Transverse colon (tissue), 4 donors: Measurements from ENCODE around the gene MESD.

ENCODE experiments used
- EP300 ChIP-seq: sonication (generic); formaldehyde crosslinking; IDR thresholded peaks from one replicate; pipeline ENCODE4 v1.6.1; 2017; ENCODE audit warnings: antibody characterized with exemption, low read depth
- POLR2A ChIP-seq: fragments of 450-650 bp; IDR thresholded peaks from one replicate; pipeline ENCODE4 v1.6.1; 2016; ENCODE audit warnings: antibody characterized with exemption, mild to moderate bottlenecking, moderate library complexity
- POLR2AphosphoS5 ChIP-seq, 3 donors: sonication (generic); formaldehyde crosslinking; IDR thresholded peaks; one replicate each; pipeline ENCODE4 v1.6.1; 2016; ENCODE audit warnings: antibody characterized with exemption in 3 of 3
- TF ChIP-seq, protein P1 (sequence below), 5 experiments: fragments of 200-600 bp in 3 of 5; fragments of 450-650 bp in 2 of 5; sonication (generic) in 3 of 5; IDR thresholded peaks; 1 replicate in 2 of 5; 2 replicates in 3 of 5; pipeline ENCODE4 v1.5.1; 2016 to 2017; ENCODE audit warnings: antibody characterized with exemption in 5 of 5, inconsistent platforms in 3 of 5, mild to moderate bottlenecking in 2 of 5, moderate library complexity in 1 of 5

DNA sequence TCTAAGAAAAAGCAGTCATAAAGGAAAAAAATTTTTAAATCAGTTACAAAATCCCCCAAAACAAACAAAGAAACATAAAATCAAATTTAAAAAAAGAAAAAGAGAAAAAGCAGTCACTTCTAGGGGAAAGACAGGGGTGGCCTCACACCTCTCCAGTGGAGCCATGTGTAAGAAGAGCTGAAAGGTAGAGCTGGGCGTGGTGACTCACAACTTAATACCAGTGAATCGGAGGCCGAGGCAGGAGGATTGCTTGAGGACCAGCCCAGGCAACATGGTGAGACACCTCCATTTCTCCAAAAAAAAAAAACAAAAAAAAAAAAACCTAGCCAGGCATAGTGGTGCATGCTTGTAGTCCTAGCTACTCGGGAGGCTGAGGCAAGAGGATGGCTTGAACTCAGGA lies 14.7 kb downstream of the MESD start:
- TF ChIP-seq, protein P1, sequence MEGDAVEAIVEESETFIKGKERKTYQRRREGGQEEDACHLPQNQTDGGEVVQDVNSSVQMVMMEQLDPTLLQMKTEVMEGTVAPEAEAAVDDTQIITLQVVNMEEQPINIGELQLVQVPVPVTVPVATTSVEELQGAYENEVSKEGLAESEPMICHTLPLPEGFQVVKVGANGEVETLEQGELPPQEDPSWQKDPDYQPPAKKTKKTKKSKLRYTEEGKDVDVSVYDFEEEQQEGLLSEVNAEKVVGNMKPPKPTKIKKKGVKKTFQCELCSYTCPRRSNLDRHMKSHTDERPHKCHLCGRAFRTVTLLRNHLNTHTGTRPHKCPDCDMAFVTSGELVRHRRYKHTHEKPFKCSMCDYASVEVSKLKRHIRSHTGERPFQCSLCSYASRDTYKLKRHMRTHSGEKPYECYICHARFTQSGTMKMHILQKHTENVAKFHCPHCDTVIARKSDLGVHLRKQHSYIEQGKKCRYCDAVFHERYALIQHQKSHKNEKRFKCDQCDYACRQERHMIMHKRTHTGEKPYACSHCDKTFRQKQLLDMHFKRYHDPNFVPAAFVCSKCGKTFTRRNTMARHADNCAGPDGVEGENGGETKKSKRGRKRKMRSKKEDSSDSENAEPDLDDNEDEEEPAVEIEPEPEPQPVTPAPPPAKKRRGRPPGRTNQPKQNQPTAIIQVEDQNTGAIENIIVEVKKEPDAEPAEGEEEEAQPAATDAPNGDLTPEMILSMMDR (IDR thresholded peaks at IDR 0.05) = no peak
- no peak for TF ChIP-seq EP300
- TF ChIP-seq POLR2A = no peak
- no peak for TF ChIP-seq POLR2AphosphoS5 (IDR thresholded peaks at IDR 0.05)
